K562 (cell line): ENCODE data around the gene OR10A3. TPM values are rescaled to one million over a fixed set of nuclear protein-coding genes. Genes with fewer than 3 reads are reported as not detected.

ENCODE experiments used
- ATAC-seq: fragments of 200-7000 bp; cut with Tn5 transposase; 3 replicates; pipeline ENCODE4 v1.9.1; 2020; ENCODE audit warnings: moderate library complexity
- BruUV-seq: library from RNA; stranded (reverse); fragments of 400-500 nt; replicated peaks from 2 replicates; lab custom pipeline; 2021; lab: Mats Ljungman, UMichigan
- CTCF ChIA-PET: fragments of 300-600 bp; formaldehyde crosslinking; extraction: SDS; loops from one replicate; lab custom pipeline; 2021; ENCODE audit warnings: low intra/inter-chr PET ratio; lab: Yijun Ruan, JAX
- POLR2A ChIA-PET: fragments of 300-600, 350-650 bp; sonication (Branson Sonifier 250); formaldehyde crosslinking; extraction: SDS; loops from one replicate; lab custom pipeline; 2021; ENCODE audit warnings: antibody characterized with exemption, inconsistent platforms; lab: Yijun Ruan, JAX
- DNase-seq, 4 experiments: peaks; one replicate each; pipeline versions ENCODE4 v3.0.0 to v3.0.0-alpha.2; 2011 to 2018; ENCODE audit warnings: low spot score in 3 of 4, mixed read lengths in 3 of 4; ENCODE audit errors: extremely low read depth in 1 of 4
- FAIRE-seq: peaks from 2 replicates; lab custom pipeline; 2011; peaks lifted over from hg19 to GRCh38; lab: Jason Lieb, UNC
- H2AFZ ChIP-seq: 2 replicates; pipeline ENCODE4 v1.6.0; 2011; ENCODE audit warnings: low read depth, low read length, control low read depth, inconsistent platforms
- H3K27ac ChIP-seq: fragments of 200-600 bp; 3 replicates; pipeline ENCODE4 v1.8.0; 2011; ENCODE audit warnings: low read depth, mild to moderate bottlenecking, control low read depth, inconsistent platforms, low read length, moderate library complexity, mixed read lengths; ENCODE audit errors: extremely low read depth
- H3K27me3 ChIP-seq, 2 experiments: fragments of 300-600 bp in 1 of 2; 2 replicates in 1 of 2; 3 replicates in 1 of 2; pipeline versions ENCODE4 v1.6.0 to v1.8.0; 2011; ENCODE audit warnings: inconsistent platforms in 2 of 2, low read length in 2 of 2, mild to moderate bottlenecking in 1 of 2, mixed read lengths in 1 of 2, moderate library complexity in 1 of 2; ENCODE audit not compliant: control insufficient read depth in 2 of 2, insufficient read depth in 2 of 2
- H3K36me3 ChIP-seq: fragments of 300-600 bp; 3 replicates; pipeline ENCODE4 v1.8.0; 2011; ENCODE audit warnings: mild to moderate bottlenecking, low read length, inconsistent platforms; ENCODE audit not compliant: control insufficient read depth, insufficient read depth
- H3K4me1 ChIP-seq, 2 experiments: fragments of 200-600 bp in 1 of 2; replicated peaks in 1 of 2; 2 replicates in 1 of 2; 3 replicates in 1 of 2; pipeline versions ENCODE4 v1.5.1 to v1.8.0; 2011; ENCODE audit warnings: inconsistent platforms in 2 of 2, low read length in 2 of 2, mild to moderate bottlenecking in 1 of 2, mixed read lengths in 1 of 2, moderate library complexity in 1 of 2; ENCODE audit not compliant: control insufficient read depth in 2 of 2, insufficient read depth in 2 of 2
- H3K4me2 ChIP-seq: 2 replicates; pipeline ENCODE4 v1.6.1; 2011; ENCODE audit warnings: low read length, control low read depth, inconsistent platforms, mixed read lengths; ENCODE audit not compliant: insufficient read depth
- H3K4me3 ChIP-seq: fragments of 200-600 bp; sonication (generic), shearing (Covaris generic); 2 replicates; pipeline ENCODE4 v1.5.1; 2016; ENCODE audit warnings: control low read depth, inconsistent platforms
- H3K79me2 ChIP-seq: fragments of 200-600 bp; 3 replicates; pipeline ENCODE4 v1.8.0; 2011; ENCODE audit warnings: low read length, inconsistent platforms; ENCODE audit not compliant: control insufficient read depth, insufficient read depth
- H3K9ac ChIP-seq, 2 experiments: 2 replicates each; pipeline versions ENCODE4 v1.6.0 to v1.6.1; 2011; ENCODE audit warnings: low read depth in 2 of 2, low read length in 2 of 2, control low read depth in 1 of 2, inconsistent platforms in 1 of 2, mild to moderate bottlenecking in 1 of 2, mixed read lengths in 1 of 2; ENCODE audit not compliant: insufficient read depth in 1 of 2
- H3K9me1 ChIP-seq: one replicate; pipeline ENCODE4 v1.6.0; 2011; ENCODE audit warnings: inconsistent platforms, mild to moderate bottlenecking, low read length, moderate library complexity; ENCODE audit not compliant: control insufficient read depth, insufficient read depth
- H3K9me3 ChIP-seq: replicated peaks from 2 replicates; pipeline ENCODE4 v1.5.1; 2011; ENCODE audit warnings: low read depth, low read length, inconsistent platforms; ENCODE audit not compliant: control insufficient read depth, insufficient read depth
- H4K20me1 ChIP-seq: replicated peaks from 2 replicates; pipeline ENCODE4 v1.6.1; 2011; ENCODE audit warnings: low read length, inconsistent platforms, mixed read lengths; ENCODE audit not compliant: control insufficient read depth, insufficient read depth
- CREB5 ChIP-seq: fragments of 250-450 bp; sonication (Bioruptor Pico); IDR thresholded peaks from 2 replicates; pipeline ENCODE4 v1.5.0; 2020; ENCODE audit warnings: mild to moderate bottlenecking
- DLX4 ChIP-seq: fragments of 250-450 bp; sonication (Bioruptor Pico); IDR thresholded peaks from 2 replicates; pipeline ENCODE4 v1.6.1; 2021; ENCODE audit warnings: mild to moderate bottlenecking
- FIP1L1 ChIP-seq: fragments of 200-400 bp; formaldehyde crosslinking; IDR thresholded peaks from 2 replicates; pipeline ENCODE4 v1.6.1; 2018; ENCODE audit warnings: mild to moderate bottlenecking, low read depth, low read length; ENCODE audit not compliant: poor library complexity, severe bottlenecking
- FOSL1 ChIP-seq: fragments of 200-800 bp; sonication (Bioruptor generic); conservative IDR thresholded peaks from 2 replicates; pipeline ENCODE4 v1.6.1; 2016; ENCODE audit warnings: missing genetic modification characterization, missing compliant biosample characterization
- FOXM1 ChIP-seq, 2 experiments: fragments of 450-650 bp in 1 of 2; sonication (generic) in 1 of 2; formaldehyde crosslinking in 1 of 2; IDR thresholded peaks; 2 replicates each; pipeline versions ENCODE4 v1.6.1 to v1.9.0; 2017 to 2022; ENCODE audit warnings: low read depth in 2 of 2, mild to moderate bottlenecking in 2 of 2, missing genetic modification reagents in 1 of 2, moderate library complexity in 1 of 2
- LEF1 ChIP-seq: fragments of 450-650 bp; IDR thresholded peaks from 2 replicates; pipeline ENCODE4 v1.6.1; 2016; ENCODE audit warnings: mild to moderate bottlenecking
- NBN ChIP-seq: fragments of 450-650 bp; IDR thresholded peaks from 2 replicates; pipeline ENCODE4 v1.6.1; 2016; ENCODE audit warnings: low read depth, mild to moderate bottlenecking
- PCBP1 ChIP-seq: fragments of 200-400 bp; formaldehyde crosslinking; IDR thresholded peaks from 2 replicates; pipeline ENCODE4 v1.6.1; 2018; ENCODE audit warnings: mild to moderate bottlenecking, low read depth, low read length; ENCODE audit not compliant: poor library complexity, severe bottlenecking
- PKNOX1 ChIP-seq: fragments of 450-650 bp; IDR thresholded peaks from 2 replicates; pipeline ENCODE4 v1.6.1; 2016
- SMARCA4 ChIP-seq: fragments of 450-650 bp; IDR thresholded peaks from 2 replicates; pipeline ENCODE4 v1.6.1; 2016
- STAT5B ChIP-seq: fragments of 250-450 bp; sonication (Bioruptor Pico); IDR thresholded peaks from 2 replicates; pipeline ENCODE4 v1.8.0; 2021; ENCODE audit warnings: mild to moderate bottlenecking, inconsistent platforms
- TCF3 ChIP-seq: sonication (generic); formaldehyde crosslinking; IDR thresholded peaks from 2 replicates; pipeline ENCODE4 v1.4.0; 2020; ENCODE audit warnings: mild to moderate bottlenecking, missing genetic modification reagents
- ZKSCAN1 ChIP-seq: fragments of 150-350 bp; IDR thresholded peaks from 2 replicates; pipeline ENCODE4 v1.6.1; 2016; ENCODE audit warnings: low read depth, low read length
- ZNF639 ChIP-seq, 2 experiments: fragments of 200-800 bp in 1 of 2; sonication (Bioruptor generic) in 1 of 2; sonication (generic) in 1 of 2; formaldehyde crosslinking in 1 of 2; IDR thresholded peaks in 1 of 2; conservative IDR thresholded peaks in 1 of 2; 2 replicates each; pipeline versions ENCODE4 v1.5.0 to v1.6.1; 2016 to 2020; ENCODE audit warnings: missing compliant biosample characterization in 1 of 2, missing genetic modification characterization in 1 of 2, missing genetic modification reagents in 1 of 2
- ZNF766 ChIP-seq: fragments of 200-800 bp; sonication (Bioruptor generic); conservative IDR thresholded peaks from 2 replicates; pipeline ENCODE4 v1.6.1; 2016; ENCODE audit warnings: missing genetic modification characterization, missing compliant biosample characterization
- WGBS: fragments of 100-300 bp; shearing (Covaris generic); methylation state at CpG from one replicate; pipeline ENCODE4 v1.1.6; 2016; ENCODE audit warnings: low coverage, mixed read lengths; ENCODE audit not compliant: insufficient coverage; ENCODE audit errors: missing lambda C conversion rate; 5-methylcytosine and 5-hydroxymethylcytosine counted together
- in situ Hi-C: fragments of 300-500 bp; cut with MboI; formaldehyde crosslinking; loops from 4 replicates; pipeline ENCODE4 v1.15.0; 2018; ENCODE audit warnings: inconsistent platforms, mixed read lengths
- intact Hi-C: fragments of 100-400 bp; cut with micrococcal nuclease; formaldehyde crosslinking; loops from 2 replicates; pipeline ENCODE4 v1.14.2; 2022
- polyA plus RNA-seq, 8 experiments: library from polyadenylated mRNA; depleted of rRNA in 4 of 8; stranded (reverse) in 5 of 8; unstranded in 3 of 8; fragments of >200 nt; fragmentation: Nextera tagmentation in 2 of 8; fragmentation: Illumina TruSeq in 1 of 8; extraction: Ambion mirVana in 2 of 8; extraction: Trizol in 1 of 8; gene quantifications; 2 replicates each; pipeline versions ENCODE4 v1.2.1 to v1.2.3, GENCODE V29; 2011 to 2014; ENCODE audit warnings: inconsistent platforms in 1 of 8, missing spikeins in 1 of 8
- total RNA-seq, 7 experiments: library from RNA; depleted of rRNA in 6 of 7; stranded (reverse); fragments of >200 nt in 6 of 7; fragmentation: Illumina TruSeq in 2 of 7; extraction: Trizol in 2 of 7; gene quantifications; 2 replicates each; pipeline versions ENCODE4 v1.2.1 to v1.2.3, GENCODE V29; 2011 to 2021; ENCODE audit warnings: low replicate concordance in 1 of 7

Gene OR10A3
- total and polyA plus RNA-seq, 9 of the 15 experiments (the other 6 are each of a cell fraction or from before 2014, with no cell fraction given): not detected

DNA sequence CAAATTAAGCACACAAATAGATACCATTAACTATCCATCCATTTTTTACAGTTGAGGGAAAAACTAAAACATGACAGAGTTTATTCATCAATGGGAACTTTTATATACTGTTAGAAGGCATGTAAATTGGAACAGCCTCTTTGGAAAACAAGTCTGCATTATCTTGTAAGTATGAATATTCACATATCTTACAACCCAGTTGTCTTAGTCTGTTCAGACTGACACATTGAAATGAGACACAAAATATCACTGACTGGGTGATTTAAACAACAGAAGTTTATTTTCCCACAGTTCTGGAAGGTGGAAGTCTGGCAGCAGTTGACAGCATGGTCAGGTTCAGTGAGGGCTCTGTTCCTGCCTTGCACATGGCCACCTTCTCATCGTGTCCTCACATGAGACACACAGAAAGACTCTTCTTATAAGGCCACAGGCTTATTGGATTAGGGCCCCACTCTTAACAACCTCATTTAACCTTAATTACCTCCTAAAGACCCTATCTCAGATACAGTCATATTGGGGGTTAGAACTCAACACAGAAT lies 40.2 kb upstream of the OR10A3 start (continued):
- TF ChIP-seq CREB5: no peak
- TF ChIP-seq, all 486 proteins: peak for 0

- peak; percentile 71 for ATAC-seq
- peak in 1 of 4 experiments; percentile 2 for DNase-seq
- Histone ChIP-seq H3K27ac (no peak overlapping the region), H3K4me3 (no peak overlapping the region), H3K9me3 (no peaks in the 10 kb centered on the region), H4K20me1 (no peaks in the 10 kb centered on the region), H3K4me2 (peak overlapping the region; percentile 38), H2AFZ (peak overlapping the region; percentile 29; the same call in 1 of the 2 replicates), H3K4me1 (no peaks in the 10 kb centered on the region), H3K36me3 (no peaks in the 10 kb centered on the region), H3K9ac (no peak overlapping the region), H3K9me1 (no peaks in the 10 kb centered on the region), H3K79me2 (no peaks in the 10 kb centered on the region), H3K27me3 (no peaks in the 10 kb centered on the region)
- BruUV-seq: no TSS peak
- FAIRE-seq: peak; percentile 11
- in situ Hi-C loops: no loop called here
- intact Hi-C loops: no loop called here
- WGBS: 21% methylated on average over 5 of the region's 5 CpGs
- ChIA-PET POLR2A (interaction anchor here (1.1 kb wide), 2 partner anchors 10 to 17 kb away, joined by 3 read pairs; partner anchors contain the start of gene EIF3F), CTCF (no interaction called here)
- TF ChIP-seq ZNF766 (CRISPR knock-in tag) (peak; percentile 93), PCBP1 (no peak), FIP1L1 (no peak), NBN (0 out of 2 replicates have a peak, but pooled peaks have one; percentile 29), DLX4 (CRISPR knock-in tag) (no peak), STAT5B (CRISPR knock-in tag) (no peak), FOXM1 (IDR thresholded peaks at IDR 0.05; ENCODE audit: low read depth) (peak; percentile 30; the same call in 1 of the 2 replicates), FOXM1 (CRISPR knock-in tag; IDR thresholded peaks at IDR 0.05; ENCODE audit: low read depth) (no peak), FOSL1 (no peak), ZKSCAN1 (no peak), TCF3 (CRISPR knock-in tag) (peak; percentile 25; the same call in 1 of the 2 replicates), PKNOX1 (no peak), LEF1 (no peak), ZNF639 (CRISPR knock-in tag; conservative IDR thresholded peaks at IDR 0.05 in 1 of 2, IDR thresholded peaks at IDR 0.05 in 1 of 2) (no peak), SMARCA4 (no peak)
Observed at GRCh38 chr11:7977232-7977917, 35.9 kb upstream of the OR10A3 start.
